ENCODE results near the gene NRAS.

Gene NRAS

DNA sequence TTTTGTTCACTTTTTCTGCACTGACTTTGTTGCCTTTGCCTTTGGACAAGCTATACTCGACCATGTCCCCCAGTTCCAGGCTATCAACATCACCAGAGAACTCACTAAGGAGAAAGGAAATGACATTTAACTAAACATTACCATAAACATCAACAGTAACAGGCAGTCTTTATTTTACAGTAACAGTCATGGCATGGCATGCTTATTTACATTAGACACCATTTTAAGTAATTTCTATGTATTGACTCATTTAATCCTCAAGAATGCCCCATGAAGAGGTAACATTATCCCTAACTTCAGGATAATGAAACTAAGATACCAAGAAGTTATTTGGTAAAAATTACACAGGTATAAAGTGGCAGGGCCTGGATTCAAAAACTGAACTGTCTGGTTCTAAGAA is 8.7 kb upstream of the NRAS start:
- DNase-seq (ENCODE audit: low read depth): no peak

DNA sequence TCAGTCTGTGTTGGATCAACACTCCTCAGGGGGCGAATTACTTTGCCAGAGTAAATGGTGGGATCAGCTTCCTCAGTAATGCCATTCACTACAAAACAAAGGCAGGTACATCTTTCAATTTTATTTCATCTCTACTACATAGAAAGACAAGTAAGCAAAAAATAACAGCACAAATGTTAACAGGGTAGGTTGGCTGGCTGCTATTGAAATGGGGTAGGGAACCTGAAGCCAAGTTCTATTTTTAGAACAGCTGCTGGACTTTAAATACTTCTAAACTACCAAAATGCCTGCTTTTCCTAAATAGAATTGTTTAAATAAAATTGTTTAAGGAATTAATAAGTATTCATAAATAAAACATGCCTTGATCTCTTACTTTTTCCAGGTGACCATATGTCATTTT is 7.3 kb upstream of the NRAS start:
- no peak for DNase-seq (ENCODE audit: low read depth)

DNA sequence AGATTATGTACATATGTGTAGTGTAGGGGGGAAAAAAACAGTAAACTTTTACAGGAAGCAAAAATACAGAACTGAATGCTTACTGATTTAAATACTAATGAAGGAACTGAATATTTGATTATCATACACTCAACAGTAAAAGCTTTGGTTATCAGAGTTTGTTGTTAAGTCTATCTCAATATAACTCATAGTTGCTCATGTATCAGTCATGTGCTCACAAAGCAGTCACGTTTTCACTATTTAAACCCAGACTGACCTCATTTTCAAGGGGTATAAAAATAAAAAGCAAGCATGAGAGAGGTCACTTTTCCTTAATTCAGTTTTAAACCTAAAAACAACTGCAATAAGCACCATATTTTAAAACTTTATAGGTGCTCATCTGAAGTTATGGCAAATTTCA is 6.9 kb upstream of the NRAS start:
- DNase-seq (ENCODE audit: low read depth): no peak

DNA sequence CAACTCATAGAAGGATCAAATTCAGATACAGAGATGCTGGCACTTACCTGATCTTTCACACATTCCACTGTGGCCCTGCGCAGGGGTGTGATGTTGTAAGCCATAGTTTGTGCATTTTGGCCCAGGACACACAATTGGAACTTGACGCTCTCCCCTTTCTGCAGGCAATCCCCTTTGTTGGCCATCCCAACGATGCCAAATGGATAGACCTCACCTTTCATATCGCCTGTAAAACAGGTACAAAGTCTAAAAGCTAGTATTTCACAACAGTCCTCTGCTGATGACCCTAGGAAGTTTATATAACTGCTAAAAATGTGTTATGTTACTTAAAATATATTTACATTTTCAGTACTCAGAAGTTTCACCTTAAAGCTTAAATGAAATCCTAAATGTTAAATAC is 3.9 kb upstream of the NRAS start:
- no peak for DNase-seq (ENCODE audit: low read depth)

DNA sequence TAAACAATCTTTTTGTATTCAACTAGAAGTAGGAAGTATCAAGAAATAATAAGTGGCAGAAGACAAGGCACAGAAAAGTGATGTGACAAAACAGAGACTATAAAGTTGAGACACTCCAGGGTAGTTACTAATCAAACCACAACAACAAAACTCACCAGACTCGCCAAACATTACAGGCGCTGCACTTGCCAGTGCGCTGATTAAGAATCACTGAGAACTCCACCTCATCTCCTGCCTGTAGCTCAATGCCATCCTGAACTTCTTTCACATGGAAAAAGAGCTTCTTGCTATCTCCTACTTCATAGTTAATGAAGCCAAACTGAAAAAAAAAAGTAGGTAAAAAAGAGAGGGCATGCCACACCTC is 2.8 kb upstream of the NRAS start:
- no peak for DNase-seq (ENCODE audit: low read depth)

DNA sequence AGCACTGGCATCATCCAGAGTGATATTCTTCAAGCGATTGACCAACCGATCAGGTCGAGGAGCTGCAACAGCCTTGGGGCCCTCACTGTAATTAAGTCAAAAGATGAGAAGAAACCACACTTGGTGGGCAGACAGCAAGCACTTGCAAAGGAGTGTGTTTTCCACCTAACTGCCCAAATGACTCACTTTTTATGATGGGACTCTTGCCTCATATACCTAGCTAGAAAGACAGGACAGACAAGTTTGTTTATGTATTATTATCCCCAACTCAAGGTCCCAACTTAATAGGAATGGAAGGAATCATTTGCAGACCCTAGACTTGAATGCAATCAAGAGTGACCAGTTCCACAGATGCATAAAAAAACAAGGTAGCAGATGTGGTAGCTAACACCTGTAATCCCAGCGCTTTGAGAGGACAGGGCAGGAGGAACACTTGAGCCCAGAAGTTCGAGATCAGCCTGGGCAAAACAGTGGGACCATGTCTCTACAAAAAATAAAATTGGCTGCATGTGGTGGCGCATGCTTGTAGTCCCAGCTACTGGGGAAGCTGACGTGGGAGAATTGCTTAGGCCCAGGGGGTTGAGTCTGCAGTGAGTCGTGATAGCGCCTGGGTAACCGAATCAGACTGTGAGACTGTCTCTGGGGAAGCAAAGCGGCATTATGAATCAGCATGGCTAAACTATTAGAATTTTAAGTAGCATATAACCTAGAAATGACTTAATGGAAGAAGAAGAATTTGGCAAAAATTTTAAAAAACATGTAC is 2.3 kb upstream of the NRAS start:
- no peak for DNase-seq (ENCODE audit: low read depth)

DNA sequence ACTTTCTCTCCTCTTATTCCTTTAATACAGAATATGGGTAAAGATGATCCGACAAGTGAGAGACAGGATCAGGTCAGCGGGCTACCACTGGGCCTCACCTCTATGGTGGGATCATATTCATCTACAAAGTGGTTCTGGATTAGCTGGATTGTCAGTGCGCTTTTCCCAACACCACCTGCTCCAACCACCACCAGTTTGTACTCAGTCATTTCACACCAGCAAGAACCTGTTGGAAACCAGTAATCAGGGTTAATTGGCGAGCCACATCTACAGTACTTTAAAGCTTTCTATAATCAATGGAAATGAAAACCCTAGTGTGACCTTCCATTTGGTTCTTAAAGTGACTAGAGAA is 643 bp downstream of the NRAS start:
- no peak for DNase-seq (ENCODE audit: low read depth)

DNA sequence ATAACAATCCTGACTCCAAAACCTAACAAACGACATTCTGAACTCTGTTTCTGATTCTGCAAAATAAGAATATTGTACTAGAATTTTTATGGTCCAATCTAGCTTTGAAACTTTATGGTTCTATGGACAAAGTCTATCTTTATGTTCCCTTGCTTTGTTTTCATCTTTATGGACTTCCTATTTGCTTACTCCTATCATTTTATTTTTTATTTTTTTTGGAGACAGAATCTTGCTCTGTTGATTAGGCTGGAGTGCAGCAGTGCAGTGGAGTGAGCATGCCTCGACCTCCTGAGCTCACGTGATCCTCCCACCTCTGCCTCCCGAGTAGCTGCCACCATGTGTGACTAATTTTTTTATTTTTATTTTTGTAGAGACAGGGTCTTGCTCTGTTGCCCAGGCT is 3.6 kb downstream of the NRAS start:
- DNase-seq (ENCODE audit: low read depth): no peak

DNA sequence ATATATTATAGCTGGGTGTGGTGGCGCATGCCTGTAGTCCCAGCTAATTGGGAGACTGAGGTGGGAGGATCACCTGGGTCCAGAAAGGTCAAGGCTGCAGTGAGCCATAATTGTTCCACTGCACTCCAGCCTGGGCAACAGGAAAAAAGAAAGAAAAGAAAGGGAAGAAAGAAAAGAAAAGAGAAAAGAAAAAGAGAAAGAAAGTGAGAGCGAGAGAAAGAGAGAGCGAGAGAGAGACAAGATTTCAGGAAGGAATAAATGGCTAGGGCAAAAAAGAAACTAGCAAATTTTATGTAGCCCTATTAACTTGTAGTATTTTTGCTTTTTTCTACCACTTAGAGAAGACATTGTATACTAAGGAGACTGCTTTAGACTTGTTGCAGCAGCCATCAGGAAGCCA is 6.2 kb downstream of the NRAS start:
- no peak for DNase-seq (ENCODE audit: low read depth)

DNA sequence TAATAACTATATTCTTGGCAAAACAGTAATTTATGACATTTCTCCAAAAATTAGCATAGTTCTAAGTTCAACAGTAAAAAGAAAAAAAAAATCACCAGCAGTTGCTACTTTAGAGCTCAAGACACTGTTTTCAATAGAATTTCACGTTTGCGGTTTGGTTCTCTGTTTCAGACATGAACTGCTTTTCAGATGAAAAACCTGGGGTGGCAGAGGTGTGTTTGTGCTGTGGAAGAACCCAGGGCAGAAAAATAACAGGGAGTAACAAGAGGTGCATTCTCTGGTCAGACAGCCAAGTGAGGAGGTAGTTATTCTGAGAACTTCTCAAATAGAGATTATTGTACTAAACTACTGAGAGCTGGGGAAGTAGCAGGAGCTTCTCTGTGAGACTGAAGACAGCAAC is 9.0 kb downstream of the NRAS start:
- no peak for DNase-seq (ENCODE audit: low read depth)

DNA sequence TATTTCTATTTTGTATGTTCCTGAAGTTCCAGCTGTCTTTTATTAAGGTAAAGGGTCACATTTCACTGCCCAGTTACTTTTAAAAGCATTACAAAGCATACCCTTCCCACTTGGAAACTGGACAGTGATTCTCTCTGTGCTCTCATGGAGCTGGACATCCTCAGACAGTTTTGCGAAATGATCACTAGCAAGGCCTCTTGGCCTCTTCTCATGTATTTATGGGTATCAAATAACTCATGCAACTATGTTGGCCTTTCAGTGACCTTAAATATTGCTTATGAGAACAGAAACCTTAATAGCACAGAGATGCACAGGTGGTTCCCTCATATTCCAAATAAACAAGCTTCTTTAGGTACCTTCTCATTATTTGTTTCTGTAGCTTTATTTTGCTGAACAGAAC is 13.3 kb downstream of the NRAS start:
- DNase-seq (ENCODE audit: low read depth): no peak

DNA sequence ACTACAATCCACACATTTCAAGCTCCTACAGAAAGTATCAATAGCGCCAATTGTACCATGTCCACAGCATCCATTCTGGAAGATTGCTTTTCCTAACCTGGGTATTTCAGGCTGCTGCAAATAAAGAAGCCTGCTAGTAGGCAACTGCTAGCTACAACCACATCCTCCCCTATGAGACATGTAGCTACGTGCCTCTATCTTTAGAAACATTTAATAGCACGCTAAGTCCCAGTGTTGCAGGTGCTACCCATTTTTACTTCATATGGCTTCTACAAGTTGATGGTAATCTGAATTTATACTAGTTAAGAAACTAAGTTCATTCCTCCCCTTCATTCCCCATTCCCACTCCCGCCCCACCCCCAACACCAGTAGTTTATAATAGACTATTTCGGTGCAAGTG is 13.8 kb downstream of the NRAS start:
- no peak for DNase-seq (ENCODE audit: low read depth)

DNA sequence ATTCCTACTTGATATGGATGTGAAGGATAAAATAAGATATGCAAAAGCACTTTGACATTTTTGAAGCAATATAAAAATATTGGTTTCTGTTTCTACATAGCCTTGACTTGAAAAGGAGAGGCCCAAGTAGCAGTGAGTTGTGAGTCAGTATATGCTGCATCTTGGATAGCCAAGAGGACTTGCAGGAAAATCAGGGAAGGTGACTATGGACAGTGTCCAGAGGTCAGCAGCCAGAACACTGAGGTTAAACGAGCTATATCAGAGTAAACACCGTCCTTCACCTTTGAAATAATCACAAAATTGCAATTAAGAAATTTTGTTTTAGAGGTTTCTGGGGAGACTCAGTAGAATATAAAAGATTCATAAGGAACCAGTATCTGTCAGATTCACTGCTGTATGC is 14.6 kb downstream of the NRAS start:
- DNase-seq (ENCODE audit: low read depth): no peak

DNA sequence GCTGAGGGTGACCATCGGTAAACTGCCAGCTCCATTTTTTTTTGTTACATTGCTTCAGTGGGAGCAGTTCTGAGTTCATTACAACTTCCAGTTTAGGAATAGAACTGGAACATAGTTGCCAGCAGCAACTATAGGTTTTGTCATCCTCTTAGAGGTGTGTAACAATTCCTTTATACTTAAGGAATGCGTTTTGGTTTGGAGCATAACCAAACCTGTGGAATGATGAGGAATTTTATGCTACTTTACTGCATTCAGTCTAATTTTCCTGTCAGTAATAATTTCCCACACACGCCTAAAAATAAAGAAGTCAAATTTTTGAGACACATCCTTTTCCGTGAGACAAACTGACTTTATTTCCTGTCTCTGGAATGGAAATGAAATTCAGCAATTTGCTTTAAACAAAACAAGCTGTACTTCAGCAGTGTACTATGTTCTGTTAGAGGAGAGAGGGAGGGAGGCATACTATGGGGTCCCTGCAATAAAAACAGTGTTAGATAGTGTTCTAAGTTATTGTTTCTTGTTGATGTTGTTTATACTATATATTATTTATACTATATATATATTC is 16.5 kb downstream of the NRAS start:
- no peak for DNase-seq (ENCODE audit: low read depth)

DNA sequence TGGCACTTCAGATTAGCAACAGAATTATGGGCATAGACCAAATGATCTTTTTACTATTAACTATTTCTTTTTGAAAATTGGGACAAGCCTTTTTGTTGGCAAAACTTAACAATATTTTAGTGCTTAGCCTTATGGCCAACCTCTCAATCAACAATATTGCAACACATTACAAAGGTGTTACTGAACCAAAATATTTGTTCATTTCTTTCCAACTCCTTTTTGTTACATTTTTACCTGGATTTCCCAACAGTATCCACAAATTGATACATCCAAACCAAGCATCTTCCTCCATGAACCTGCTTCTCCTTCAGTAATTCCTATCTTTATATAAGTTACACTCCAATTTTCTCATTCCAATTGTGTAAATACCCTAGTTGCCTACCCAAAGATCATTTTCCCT is 19.8 kb downstream of the NRAS start:
- no peak for DNase-seq (ENCODE audit: low read depth)

DNA sequence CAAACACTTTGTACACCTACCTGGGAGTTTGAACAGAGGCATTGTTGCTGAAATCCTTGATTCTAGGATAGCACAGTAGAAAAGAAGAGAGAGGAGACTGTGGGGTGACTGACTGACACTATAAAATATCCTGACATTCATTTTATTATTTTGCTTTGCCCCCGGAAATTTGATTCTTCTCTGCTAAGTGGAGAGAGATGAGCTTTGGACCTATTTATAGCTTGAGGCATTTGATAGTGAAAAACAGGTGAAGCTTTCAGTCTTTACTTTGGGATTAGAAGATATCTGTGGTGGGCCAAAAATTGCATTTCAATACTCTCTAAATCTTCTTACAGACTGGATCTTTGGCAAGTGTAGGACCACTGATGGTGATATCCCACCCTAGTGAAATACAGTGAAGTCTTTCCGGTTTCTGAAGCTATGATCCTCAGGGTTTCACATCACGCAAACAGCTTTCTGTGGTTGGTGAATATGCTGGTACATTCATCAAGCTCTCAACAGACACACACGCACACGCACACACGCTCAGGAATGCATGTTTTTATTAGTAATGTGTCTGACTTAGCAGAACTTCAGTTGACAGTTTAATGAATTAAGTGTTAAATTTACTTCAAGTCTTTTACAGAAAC is 21.0 kb downstream of the NRAS start, which contains the start of gene AMPD1:
TSS of gene AMPD1 (minus strand) at position 117 of the 629 bp plus-strand sequence. CDS start at position 42, 75 bp downstream.
- DNase-seq (ENCODE audit: low read depth): no peak

DNA sequence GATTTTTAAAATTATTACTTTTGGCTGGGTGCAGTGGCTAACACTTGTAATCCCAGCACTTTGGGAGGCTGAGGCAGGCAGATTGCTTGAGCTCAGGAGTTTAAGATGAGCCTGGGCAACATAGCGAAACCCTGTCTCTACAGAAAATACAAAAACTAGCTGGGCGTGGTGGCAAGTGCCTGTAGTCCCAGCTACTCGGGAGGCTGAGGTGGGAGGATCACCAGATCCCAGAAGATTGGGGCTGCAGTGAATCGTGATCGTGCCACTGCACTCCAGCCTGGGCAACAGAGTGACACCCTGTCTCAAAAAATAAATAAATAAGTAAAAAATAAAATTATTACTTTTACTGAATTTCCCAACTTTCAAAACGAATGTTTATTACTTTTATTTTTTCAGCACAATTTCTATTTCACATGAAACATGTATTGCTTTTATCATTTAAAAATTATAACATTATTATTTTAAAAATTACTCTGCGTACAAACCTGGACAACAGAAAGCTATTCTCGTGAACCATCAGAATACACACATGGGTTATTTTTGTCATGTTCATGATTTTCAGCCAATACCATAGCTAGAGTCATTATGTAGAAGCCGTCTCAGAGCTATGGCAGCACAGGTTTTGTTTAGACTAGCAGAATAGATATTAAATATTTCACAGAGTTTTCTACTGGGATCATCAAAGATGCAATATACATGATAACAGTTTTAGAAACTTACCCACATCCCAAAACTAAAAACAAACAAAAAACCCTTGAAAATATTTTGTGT is 21.8 kb downstream of the NRAS start:
- no peak for DNase-seq (ENCODE audit: low read depth)

DNA sequence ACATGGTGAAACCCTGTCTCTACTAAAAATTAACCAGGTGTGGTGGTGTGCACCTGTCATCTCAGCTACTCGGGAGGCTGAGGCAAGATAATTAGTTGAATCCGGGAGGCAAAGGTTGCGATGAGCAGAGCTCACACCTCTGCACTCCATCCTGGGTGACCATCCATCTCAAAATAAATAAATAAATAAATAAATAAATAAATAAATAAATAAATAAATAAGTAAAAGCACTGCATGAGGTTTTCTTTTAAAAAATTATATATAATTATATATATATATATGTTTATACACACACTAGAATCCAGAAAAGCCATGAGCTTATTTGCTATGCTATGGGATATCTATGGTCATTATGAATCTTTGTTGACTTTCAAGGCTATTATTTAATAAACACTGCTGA is 23.6 kb downstream of the NRAS start:
- DNase-seq (ENCODE audit: low read depth): no peak

DNA sequence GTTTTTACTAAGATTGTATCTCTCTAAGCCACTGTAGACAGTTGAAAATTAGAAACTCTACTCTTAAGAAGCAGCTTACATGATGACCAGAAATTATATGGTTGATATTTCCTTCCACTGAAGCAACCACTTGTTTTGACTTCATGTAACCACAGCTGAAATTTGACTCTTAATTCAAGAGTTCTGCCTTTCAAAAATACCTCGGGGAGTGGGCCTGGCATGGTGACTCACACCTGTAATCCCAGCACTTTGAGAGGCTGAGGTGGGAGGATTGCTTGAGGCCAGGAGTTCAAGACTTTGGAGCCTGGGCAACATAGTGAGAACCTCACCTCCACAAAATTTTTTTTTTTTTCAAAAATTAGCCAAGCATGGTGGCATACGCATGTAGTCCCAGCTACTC is 25.5 kb downstream of the NRAS start:
- no peak for DNase-seq (ENCODE audit: low read depth)

DNA sequence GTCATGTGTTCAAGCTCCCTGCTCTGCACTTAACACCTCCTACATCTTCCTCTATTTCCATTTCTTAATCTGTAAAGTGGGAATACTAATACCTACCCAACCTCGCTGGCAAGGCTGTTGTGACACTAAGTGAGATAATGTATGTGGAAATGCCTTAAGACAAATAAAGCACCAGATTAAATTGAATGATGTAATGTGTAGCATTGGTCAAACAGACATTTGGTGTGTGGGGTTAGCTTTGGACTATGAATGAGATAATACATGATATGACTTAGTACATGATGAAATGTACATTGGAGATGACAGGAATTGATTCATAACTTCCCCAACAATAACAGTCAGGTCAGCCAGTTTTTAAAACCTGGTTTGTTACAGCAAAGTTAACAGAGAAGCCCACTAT is 26.4 kb downstream of the NRAS start:
- DNase-seq (ENCODE audit: low read depth): no peak

DNA sequence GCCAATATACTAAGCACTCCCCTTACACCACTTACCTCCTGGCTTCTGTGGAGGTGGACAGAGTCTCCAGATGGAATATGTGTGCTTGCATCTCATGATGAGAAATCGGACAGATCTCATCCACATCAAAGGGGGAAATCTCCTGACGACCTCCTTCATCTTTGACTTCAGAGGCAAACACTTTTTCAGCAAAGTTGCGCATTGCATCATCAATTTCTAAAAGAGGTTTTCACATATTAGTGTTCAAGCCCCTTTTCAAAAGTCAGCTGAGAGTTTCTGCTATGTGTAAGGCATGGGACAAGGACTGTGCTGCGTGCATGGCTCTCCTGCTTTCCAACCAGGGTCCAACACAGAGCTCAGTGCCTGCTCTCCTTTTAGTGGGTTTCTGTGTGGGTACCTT is 28.0 kb downstream of the NRAS start:
- DNase-seq (ENCODE audit: low read depth): no peak

DNA sequence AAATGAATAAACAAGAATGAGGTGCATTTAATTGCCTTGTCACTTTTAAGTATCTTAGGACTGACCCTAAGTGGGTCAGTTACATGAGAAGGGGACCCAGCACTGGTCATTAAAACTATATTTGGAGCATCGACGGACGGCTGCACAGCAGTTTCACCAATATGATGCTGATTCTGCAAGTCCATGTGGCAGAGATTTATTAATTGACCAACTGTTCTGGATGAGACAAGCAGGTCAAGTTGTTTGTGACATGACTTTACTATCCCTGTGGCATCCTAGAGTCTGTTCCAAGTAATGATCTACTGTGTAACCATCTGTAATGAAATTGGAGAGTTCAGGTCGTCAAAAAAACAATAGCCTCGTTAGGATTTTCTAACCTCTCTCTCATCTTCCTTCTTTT is 30.7 kb downstream of the NRAS start:
- DNase-seq (ENCODE audit: low read depth): no peak

DNA sequence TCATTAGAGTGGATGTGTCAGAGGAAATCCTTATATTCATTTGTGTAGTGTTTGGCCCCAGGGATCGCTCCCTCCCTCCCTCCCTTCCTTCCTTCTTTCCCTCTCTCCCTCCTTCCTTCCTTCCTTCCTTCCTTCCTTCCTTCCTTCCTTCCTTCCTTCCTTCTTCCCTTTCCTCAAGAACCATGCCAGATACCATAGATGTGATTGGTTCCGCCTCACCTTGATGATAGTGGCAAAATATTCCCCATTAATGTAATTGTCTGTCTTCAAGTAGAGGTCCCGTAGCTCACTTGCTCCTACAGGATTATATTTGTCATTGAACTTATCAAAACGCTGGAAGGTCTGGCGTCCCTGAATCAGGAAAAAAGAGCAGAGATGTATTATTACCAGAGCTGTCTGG is 38.9 kb downstream of the NRAS start:
- DNase-seq (ENCODE audit: low read depth): no peak

All from HS-27A (cell line).